HEK293T (cell line): Measurements from ENCODE around the gene EDARADD.

Source experiments
- BHLHE40 ChIP-seq: fragments of 450-650 bp; IDR thresholded peaks from 2 replicates; pipeline ENCODE4 v1.6.1; 2016; ENCODE audit warnings: mild to moderate bottlenecking, moderate library complexity, borderline replicate concordance
- FOXM1 ChIP-seq: fragments of 450-650 bp; IDR thresholded peaks from 2 replicates; pipeline ENCODE4 v1.6.1; 2017; ENCODE audit warnings: mild to moderate bottlenecking, borderline replicate concordance
- SP1 ChIP-seq: fragments of 450-650 bp; IDR thresholded peaks from 2 replicates; pipeline ENCODE4 v1.6.1; 2017
- ZNF384 ChIP-seq: fragments of 450-650 bp; IDR thresholded peaks from 2 replicates; pipeline ENCODE4 v1.6.1; 2016

DNA sequence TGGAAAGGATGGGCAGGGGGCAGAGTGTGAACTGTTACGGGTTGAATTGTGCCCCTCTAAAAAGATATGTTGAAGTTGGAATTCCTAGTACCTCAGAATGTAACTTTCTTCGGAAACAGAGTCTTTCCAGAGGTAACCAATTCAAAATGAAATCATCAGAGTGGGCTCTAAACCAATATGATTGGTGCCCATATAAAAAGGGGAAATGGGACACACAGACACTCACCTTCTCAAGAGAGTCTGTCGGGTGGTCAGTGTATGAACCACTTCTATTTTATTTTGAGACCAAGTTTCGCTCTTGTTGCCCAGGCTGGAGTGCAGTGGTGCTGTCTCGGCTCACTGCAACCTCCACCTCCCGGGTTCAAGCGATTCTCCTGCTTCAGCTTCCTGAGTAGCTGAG is 7.6 kb downstream of the EDARADD start:
- TF ChIP-seq SP1 (no peak), BHLHE40 (no peak), FOXM1 (no peak), ZNF384 (no peak)
